ENCODE measurements around the gene NLGN1. TPM values are rescaled to one million over a fixed set of nuclear protein-coding genes. Genes with fewer than 3 reads are reported as not detected.

Gene NLGN1
- polyA plus RNA-seq, 1 donor from 2014 or later = 2.7 TPM

DNA sequence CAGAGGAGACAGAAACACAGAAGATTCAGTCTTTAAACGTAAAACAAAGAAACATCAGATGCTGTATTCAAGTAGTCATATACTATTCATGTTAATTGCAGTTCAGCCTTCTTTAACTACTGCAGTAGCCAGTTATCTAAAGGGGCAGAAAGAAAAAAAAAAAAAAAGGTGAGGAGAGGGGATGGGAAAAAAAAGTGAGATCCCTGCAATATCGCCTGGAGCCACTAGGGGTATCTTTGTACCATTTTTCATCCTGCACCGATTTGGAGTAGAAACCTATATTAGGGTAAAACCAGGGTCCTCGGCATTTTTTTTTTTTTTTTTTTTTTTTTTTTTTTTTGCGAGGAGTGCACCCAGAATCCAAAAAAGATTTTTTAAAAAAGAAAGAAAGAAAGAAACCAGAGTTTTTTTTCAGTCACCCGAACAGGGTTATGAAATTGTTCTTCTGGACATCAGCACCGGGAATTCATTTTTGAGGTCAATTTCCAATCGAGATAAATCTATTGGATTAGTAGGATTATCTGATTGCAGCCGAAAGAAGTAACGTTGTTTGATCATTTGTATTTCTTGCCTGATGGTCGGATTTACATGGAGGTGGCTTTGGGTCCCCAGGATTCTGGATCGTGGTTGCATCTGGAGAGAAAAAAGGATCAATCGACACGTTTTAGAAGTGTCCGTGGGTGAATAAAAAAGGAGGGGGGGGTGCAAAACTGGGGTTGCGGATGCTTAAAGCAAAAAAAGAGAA lies 186.7 kb downstream of the NLGN1 start:
- no peak overlapping the region for H3K27ac ChIP-seq (ENCODE audit: low read length)
- no peaks in the 10 kb centered on the region for H4K20me1 ChIP-seq (ENCODE audit: insufficient read depth)
- H3K27me3 ChIP-seq (ENCODE audit: insufficient read depth, low read depth, low read length) = peaks cover 11% of the 10 kb centered on the region
- H3K4me2 ChIP-seq (ENCODE audit: low read length) = peak overlapping the region; percentile 46
- peaks cover 3% of the 10 kb centered on the region for H3K79me2 ChIP-seq (replicated peaks; ENCODE audit: insufficient read depth, low read length)
- TF ChIP-seq, protein P1, sequence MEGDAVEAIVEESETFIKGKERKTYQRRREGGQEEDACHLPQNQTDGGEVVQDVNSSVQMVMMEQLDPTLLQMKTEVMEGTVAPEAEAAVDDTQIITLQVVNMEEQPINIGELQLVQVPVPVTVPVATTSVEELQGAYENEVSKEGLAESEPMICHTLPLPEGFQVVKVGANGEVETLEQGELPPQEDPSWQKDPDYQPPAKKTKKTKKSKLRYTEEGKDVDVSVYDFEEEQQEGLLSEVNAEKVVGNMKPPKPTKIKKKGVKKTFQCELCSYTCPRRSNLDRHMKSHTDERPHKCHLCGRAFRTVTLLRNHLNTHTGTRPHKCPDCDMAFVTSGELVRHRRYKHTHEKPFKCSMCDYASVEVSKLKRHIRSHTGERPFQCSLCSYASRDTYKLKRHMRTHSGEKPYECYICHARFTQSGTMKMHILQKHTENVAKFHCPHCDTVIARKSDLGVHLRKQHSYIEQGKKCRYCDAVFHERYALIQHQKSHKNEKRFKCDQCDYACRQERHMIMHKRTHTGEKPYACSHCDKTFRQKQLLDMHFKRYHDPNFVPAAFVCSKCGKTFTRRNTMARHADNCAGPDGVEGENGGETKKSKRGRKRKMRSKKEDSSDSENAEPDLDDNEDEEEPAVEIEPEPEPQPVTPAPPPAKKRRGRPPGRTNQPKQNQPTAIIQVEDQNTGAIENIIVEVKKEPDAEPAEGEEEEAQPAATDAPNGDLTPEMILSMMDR (IDR thresholded peaks at IDR 0.05; ENCODE audit: poor library complexity, severe bottlenecking) = peak; percentile 66
- no peak for TF ChIP-seq POLR2AphosphoS5 (IDR thresholded peaks at IDR 0.05)
- no peak for TF ChIP-seq TAF1 (IDR thresholded peaks at IDR 0.05; ENCODE audit: low read depth)
- TF ChIP-seq, protein P2, sequence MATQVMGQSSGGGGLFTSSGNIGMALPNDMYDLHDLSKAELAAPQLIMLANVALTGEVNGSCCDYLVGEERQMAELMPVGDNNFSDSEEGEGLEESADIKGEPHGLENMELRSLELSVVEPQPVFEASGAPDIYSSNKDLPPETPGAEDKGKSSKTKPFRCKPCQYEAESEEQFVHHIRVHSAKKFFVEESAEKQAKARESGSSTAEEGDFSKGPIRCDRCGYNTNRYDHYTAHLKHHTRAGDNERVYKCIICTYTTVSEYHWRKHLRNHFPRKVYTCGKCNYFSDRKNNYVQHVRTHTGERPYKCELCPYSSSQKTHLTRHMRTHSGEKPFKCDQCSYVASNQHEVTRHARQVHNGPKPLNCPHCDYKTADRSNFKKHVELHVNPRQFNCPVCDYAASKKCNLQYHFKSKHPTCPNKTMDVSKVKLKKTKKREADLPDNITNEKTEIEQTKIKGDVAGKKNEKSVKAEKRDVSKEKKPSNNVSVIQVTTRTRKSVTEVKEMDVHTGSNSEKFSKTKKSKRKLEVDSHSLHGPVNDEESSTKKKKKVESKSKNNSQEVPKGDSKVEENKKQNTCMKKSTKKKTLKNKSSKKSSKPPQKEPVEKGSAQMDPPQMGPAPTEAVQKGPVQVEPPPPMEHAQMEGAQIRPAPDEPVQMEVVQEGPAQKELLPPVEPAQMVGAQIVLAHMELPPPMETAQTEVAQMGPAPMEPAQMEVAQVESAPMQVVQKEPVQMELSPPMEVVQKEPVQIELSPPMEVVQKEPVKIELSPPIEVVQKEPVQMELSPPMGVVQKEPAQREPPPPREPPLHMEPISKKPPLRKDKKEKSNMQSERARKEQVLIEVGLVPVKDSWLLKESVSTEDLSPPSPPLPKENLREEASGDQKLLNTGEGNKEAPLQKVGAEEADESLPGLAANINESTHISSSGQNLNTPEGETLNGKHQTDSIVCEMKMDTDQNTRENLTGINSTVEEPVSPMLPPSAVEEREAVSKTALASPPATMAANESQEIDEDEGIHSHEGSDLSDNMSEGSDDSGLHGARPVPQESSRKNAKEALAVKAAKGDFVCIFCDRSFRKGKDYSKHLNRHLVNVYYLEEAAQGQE (IDR thresholded peaks at IDR 0.05; ENCODE audit: borderline replicate concordance) = no peak
- peak; percentile 65 for TF ChIP-seq RAD21 (conservative IDR thresholded peaks at IDR 0.05)
- TF ChIP-seq EZH2 (IDR thresholded peaks at IDR 0.05; ENCODE audit: borderline replicate concordance, insufficient read depth, low read length, poor library complexity, severe bottlenecking) = no peak
- no peak for TF ChIP-seq MXI1 (conservative IDR thresholded peaks at IDR 0.05; ENCODE audit: poor library complexity, severe bottlenecking)
- TF ChIP-seq SMC3 (conservative IDR thresholded peaks at IDR 0.05; ENCODE audit: poor library complexity) = no peak
- no peak for TF ChIP-seq EP300 (conservative IDR thresholded peaks at IDR 0.05; ENCODE audit: poor library complexity, severe bottlenecking)
- H3K9me2 ChIP-seq (ENCODE audit: insufficient read depth, low read length) = no peaks in the 10 kb centered on the region
- H3K4me3 ChIP-seq (ENCODE audit: low read length) = peak overlapping the region; percentile 69
- H3K9ac ChIP-seq (ENCODE audit: low read length) = no peak overlapping the region
- H3K36me3 ChIP-seq (ENCODE audit: insufficient read depth, low read length) = no peaks in the 10 kb centered on the region
- H3K9me3 ChIP-seq (ENCODE audit: low read length) = no peaks in the 10 kb centered on the region
- H2AFZ ChIP-seq (ENCODE audit: low read depth, low read length) = no peak overlapping the region
- no peaks in the 10 kb centered on the region for H3F3A ChIP-seq (ENCODE audit: insufficient read depth, low read length, poor library complexity, severe bottlenecking)

DNA sequence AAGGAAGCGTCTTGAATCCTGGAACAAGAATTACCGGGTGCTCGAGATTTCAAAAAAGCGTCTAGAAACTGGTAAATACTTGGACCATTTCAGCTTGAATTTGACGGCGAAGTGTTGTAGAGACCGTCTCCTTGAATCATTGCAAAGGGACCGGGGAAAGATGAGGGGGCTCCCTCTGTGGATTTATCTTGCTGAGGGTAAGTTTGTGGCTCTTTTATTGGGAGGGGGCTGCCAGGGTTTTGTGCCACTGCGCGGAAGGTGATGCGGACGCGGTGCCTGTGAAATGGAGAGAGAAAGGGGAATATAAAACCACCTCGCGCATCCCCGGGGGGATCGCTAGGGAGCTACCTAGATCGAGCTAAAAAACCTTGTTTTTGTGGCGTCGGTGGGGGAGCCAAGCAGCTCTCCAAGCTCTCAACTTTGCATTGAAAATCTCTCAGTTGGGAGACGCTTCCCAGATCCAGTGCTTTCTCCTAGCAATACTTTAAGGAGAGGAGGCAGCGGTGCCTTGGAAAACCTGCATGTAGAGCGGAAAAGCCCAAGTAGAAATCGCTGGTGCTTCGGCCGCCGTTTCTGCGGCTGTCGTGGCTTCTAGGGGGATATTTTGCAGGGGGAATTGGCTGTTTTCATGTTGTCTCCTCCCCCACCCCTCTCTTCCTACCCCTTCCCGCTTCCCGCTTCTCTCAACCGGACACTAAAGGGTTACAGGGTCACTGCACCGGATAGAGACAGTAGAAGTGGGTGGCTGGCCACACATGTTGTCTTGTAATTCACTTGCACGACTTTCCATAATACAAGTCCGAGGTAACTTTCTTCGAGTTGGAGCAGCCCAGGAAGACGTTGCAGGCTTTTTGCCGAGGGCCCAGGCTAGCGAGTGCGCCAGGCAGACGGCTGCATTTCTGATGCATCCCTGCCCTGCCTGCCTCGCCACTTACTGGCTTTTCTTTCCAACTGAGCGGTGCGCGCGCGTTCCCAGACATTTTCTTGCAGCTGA lies 187.6 kb downstream of the NLGN1 start:
- peak overlapping the region; percentile 51 for H3K9ac ChIP-seq (ENCODE audit: low read length)
- TF ChIP-seq EP300 (conservative IDR thresholded peaks at IDR 0.05; ENCODE audit: poor library complexity, severe bottlenecking) (no peak), RAD21 (conservative IDR thresholded peaks at IDR 0.05) (peak; percentile 33), POLR2AphosphoS5 (IDR thresholded peaks at IDR 0.05) (peak; percentile 29), EZH2 (IDR thresholded peaks at IDR 0.05; ENCODE audit: borderline replicate concordance, insufficient read depth, low read length, poor library complexity, severe bottlenecking) (no peak), SMC3 (conservative IDR thresholded peaks at IDR 0.05; ENCODE audit: poor library complexity) (no peak), MXI1 (conservative IDR thresholded peaks at IDR 0.05; ENCODE audit: poor library complexity, severe bottlenecking) (peak; percentile 56), TAF1 (IDR thresholded peaks at IDR 0.05; ENCODE audit: low read depth) (no peak)
- TF ChIP-seq, protein P2 (IDR thresholded peaks at IDR 0.05; ENCODE audit: borderline replicate concordance) = peak; percentile 83
- TF ChIP-seq, protein P1 (IDR thresholded peaks at IDR 0.05; ENCODE audit: poor library complexity, severe bottlenecking) = no peak
- peaks cover 3% of the 10 kb centered on the region for H3K79me2 ChIP-seq (replicated peaks; ENCODE audit: insufficient read depth, low read length)
- H3K27me3 ChIP-seq (ENCODE audit: insufficient read depth, low read depth, low read length) = peaks cover 11% of the 10 kb centered on the region
- H3K36me3 ChIP-seq (ENCODE audit: insufficient read depth, low read length) = no peaks in the 10 kb centered on the region
- peak overlapping the region; percentile 69 for H3K4me3 ChIP-seq (ENCODE audit: low read length)
- no peaks in the 10 kb centered on the region for H3F3A ChIP-seq (ENCODE audit: insufficient read depth, low read length, poor library complexity, severe bottlenecking)
- no peak overlapping the region for H2AFZ ChIP-seq (ENCODE audit: low read depth, low read length)
- no peak overlapping the region for H3K27ac ChIP-seq (ENCODE audit: low read length)
- H3K9me2 ChIP-seq (ENCODE audit: insufficient read depth, low read length) = no peaks in the 10 kb centered on the region
- no peaks in the 10 kb centered on the region for H3K9me3 ChIP-seq (ENCODE audit: low read length)
- peak overlapping the region; percentile 46 for H3K4me2 ChIP-seq (ENCODE audit: low read length)
- no peaks in the 10 kb centered on the region for H4K20me1 ChIP-seq (ENCODE audit: insufficient read depth)

Measured in neural cell (in vitro differentiated cells).